Activated T-cell treated with anti-CD3 and anti-CD28 coated beads, Interleukin-2, amount 50 U/mL, for 48 hours (primary cell): Measurements from ENCODE around the gene PRODH.
"Not testable (repeated sequence)": the region's sequence is repeated elsewhere in the genome, so short reads cannot be mapped to it uniquely, and the experiment has no call there.

ENCODE experiments used
- DNase-seq, 2 experiments: peaks; one replicate each; pipeline ENCODE4 v3.0.0-alpha.2; 2020

The PRODH gene, protein sequence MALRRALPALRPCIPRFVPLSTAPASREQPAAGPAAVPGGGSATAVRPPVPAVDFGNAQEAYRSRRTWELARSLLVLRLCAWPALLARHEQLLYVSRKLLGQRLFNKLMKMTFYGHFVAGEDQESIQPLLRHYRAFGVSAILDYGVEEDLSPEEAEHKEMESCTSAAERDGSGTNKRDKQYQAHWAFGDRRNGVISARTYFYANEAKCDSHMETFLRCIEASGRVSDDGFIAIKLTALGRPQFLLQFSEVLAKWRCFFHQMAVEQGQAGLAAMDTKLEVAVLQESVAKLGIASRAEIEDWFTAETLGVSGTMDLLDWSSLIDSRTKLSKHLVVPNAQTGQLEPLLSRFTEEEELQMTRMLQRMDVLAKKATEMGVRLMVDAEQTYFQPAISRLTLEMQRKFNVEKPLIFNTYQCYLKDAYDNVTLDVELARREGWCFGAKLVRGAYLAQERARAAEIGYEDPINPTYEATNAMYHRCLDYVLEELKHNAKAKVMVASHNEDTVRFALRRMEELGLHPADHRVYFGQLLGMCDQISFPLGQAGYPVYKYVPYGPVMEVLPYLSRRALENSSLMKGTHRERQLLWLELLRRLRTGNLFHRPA

DNA sequence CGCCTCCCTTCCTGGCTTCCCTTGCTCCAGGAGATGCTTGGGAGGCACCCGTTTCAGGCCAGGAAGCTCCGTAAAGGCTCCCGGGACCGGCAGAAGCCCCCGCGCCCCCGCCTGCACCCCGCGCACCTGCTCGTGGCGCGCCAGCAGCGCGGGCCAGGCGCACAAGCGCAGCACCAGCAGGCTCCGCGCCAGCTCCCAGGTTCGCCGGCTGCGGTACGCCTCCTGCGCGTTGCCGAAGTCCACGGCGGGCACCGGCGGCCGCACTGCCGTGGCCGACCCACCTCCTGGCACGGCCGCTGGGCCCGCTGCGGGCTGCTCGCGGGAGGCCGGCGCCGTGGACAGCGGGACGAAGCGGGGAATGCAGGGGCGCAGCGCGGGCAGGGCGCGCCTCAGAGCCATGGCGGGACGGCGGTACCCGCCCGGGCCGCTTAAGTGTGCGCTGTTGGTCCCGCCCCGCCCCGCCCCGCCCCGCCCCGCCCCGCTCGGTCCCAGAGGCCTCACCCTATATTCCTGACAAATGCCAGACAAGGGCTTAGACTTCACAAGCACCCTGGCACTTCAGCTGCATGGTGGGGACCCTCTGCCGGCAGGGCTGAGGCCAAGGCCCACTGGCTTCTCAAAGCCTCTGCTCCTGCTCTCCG is at the start of gene PRODH:
TSS of gene PRODH (minus strand) at position 405 of the 641 bp plus-strand sequence. CDS start at position 399, 6 bp downstream.
- no peak for DNase-seq

- DNase-seq = no peak
These were observed 49.7 kb upstream of the PRODH start for GRCh38 chr22:18985780-18986179.

DNA sequence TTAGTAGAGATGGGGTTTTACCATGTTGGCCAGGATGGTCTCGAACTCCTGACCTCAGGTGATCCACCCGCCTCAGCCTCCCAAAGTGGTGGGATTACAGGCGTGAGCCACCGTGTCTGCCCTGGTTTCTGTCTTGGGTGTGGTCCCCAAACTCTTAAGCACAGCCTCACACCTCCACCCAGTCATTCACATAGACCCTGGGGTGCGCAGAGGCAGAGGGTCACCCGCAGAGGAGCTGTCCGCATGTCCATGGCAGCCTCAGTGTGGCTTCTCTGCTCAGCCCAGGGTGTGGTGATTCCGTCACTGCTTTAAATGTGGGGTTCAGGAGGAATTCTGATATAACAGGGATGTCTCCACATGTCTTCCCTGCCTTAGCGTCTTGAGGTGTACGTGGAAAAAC is 48.5 kb upstream of the PRODH start:
- no peak for DNase-seq

DNA sequence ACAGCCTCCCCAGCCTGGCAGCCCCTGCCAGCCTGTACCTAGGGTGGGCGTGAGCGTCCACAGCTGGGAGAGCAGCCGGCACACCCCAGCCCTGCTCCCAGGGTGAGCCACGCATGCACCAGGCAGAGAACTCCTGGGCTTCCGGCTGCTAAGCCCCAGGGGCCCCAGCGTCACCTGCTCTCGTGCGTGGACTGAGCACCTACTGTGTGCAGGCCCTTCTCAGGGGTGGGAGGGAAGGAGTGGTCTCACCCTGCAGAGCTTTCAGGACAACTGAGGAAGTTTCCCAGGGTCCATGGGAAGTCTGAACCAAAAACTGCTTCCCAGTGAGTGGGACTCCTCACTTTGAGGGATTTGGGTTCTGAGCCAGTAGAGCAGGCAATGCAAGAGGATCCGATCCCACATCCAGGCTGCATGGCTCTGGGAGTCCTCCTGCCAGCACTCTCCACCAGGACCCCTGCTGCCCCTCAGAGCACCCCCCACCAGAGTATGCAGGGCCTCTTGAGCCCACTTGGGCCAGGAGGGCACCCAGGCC is 47.1 kb upstream of the PRODH start:
- no peak for DNase-seq

DNA sequence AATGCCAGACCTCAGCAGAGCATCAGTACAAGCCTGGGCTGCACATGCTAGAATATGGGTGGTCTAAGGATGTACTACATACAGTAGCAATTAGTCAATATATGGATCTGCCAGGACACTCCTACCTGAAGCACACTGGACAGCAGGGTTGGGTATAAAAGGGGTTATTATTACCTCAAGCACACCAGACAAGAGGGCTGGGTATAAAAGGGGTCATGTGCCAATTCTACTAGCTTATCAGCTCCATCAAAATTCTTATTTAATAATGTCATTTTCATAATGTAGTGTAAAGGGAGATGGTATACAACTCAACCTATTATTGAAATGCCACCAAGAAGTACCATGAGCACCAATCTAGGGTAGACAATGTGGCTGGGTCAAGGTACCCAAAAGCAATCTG is 44.7 kb upstream of the PRODH start:
- no peak for DNase-seq

- no peak for DNase-seq
These were observed 43.9 kb upstream of the PRODH start for GRCh38 chr22:18979957-18980356.

DNA sequence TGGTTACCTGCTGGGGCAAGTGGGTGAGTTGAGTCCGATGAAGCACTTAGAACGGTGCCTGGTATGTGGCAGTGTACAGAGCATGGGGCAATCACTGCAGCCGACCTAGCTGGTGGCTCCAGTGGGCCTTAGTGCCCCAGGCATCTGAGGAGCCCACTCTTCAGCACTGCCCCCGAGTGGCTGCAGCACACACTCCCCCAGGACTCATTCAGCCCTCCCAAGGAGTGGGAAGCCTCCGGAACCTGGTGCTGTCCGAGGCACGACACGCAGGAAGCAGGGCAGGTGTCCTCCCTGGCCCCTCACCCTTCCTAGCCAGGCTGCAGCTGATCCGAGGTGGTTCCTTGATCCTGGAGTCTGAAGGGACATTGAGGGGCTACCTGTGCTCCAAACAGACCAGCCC is 42.4 kb upstream of the PRODH start:
- no peak for DNase-seq

- DNase-seq = no peak
These were observed 41.8 kb upstream of the PRODH start for GRCh38 chr22:18977824-18978425.

DNA sequence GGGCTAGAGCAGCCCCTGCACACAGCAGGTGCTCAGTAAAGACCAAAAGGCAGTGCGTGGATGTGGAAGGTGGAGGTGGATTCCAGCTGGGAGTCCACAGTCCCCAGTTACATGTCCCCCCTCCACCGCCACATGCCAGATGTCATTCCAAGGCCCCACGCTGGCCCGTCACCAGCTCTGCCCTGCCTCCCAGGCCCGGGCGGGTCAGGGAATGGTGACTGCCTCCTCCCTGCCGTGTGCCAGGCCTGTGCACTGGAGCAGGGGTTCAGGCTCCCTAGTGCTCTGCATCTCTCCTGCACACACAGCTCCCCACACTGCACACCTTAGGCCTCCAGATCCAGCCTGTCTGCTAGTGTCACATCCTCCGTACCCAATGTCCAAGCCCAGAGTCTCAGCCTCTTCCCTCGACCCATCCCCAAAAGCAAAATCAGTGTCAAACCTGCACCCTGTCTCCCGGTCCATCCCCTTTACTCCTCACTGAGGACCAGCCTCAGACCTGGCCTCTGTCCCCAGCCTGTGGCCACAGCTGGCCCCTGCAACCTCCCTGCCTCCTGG is 40.2 kb upstream of the PRODH start:
- no peak for DNase-seq

GRCh38 chr22:18975434-18976196 is 39.5 kb upstream of the PRODH start:
- DNase-seq = no peak

GRCh38 chr22:18974477-18975180 is 38.5 kb upstream of the PRODH start:
- DNase-seq = no peak

DNA sequence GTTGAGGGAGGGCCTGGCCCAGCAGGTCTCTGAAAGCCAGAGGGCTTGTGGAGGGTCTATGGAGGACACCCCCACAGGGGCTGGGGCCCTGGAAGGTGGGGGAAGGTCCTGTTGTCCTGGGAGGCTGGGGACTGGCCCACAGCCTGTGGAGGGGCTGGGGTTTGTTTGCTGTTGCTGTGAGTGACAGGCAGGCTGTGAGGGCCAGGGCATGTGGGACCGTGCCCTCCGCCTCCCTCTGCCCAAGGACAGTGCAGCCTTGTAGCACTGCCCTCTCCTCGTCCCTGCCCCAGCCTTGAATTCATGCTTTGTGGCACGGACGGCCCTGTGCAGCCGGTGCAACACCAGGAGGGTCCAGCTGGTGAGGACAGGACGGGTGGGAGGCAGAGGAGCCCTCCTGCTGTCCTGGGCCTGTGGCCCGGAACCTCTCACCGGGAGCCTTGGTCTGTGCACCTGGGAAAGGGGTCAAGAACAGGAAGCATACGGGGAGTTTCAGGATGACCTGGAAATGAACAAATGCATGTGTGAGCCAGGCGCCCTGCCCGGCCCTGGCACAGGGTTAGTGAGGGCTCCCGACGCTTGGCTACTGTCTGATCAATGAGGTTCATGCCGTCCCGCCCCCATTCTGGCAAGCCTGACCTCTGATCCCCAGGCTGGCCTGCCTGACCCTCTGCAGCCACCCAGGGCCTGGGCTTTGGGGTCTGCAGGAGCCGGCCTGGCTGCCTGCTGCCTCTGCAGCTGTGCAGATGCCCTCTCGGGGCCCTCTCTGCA is 37.4 kb upstream of the PRODH start:
- DNase-seq = no peak

DNA sequence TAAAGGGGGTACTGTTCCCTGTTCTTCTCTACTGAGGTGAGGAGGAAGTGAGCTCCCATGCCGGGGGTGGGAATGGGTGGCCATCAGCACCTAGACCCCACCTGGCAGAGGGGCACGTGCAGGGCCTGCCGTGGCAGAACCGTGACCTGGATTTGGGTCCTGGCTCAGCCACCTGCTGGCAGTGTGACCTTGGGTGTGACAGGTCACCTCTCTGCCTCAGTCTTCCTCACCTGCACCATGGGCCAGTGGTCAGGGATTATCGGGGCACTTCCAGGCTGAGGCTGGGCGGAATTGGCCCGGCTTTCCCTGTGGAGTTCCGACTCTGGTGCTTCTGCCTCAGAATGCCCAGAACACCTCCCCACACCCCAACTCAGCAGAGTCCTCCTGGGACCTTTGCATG is 36.5 kb upstream of the PRODH start:
- not testable (repeated sequence) for DNase-seq

DNA sequence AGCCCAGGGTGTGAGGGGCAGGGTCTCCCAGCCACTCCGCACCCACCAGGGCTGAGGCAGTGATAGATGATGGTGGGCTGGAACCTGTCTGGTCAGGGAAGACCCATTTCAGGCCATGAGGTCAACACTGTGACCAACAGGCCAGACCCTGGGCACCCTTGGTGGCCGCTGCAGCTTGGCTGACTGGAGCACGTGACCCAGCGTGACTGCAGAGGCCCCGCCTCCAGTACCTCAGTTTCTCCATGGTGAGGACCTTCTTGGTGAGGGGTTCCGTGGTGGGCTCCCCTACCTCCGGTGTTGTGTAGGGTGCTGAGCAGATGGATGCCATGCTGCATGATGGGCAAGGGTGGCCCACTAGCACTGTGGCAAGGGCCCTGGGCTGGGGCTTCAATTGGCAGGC is 35.9 kb upstream of the PRODH start:
- DNase-seq = not testable (repeated sequence)

DNA sequence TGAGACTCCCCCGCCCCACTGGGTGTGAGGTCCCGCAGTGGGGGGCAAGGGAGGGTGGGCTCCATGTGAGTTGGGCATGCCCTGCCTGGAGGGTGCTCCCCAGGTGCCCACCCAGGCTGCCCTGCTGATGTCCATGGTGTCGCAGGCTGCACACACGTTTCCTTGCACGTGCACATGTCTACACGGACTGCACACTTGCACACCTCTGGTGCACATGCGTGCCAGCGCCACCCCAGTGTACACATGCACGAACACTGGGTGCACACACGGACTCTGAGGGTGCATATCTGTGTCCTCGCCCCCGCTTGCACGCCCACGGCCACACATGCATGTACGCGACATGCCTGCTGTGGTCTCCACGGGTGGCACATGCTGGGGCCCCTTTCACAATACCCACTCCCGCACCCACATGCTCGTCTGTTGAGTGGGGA is 35.2 kb upstream of the PRODH start:
- no peak for DNase-seq

GRCh38 chr22:18970948-18971315 is 34.8 kb upstream of the PRODH start:
- peak in 1 of 2 experiments; percentile 35 for DNase-seq

GRCh38 chr22:18970176-18970947 is 34.3 kb upstream of the PRODH start:
- DNase-seq = peak; percentile 36 to 49

GRCh38 chr22:18969158-18969942 is 33.3 kb upstream of the PRODH start:
- not testable (repeated sequence) for DNase-seq
